ENCODE results near the gene FAM193A. TPM values are rescaled to one million over a fixed set of nuclear protein-coding genes. Genes with fewer than 3 reads are reported as not detected.
A peak's percentile ranks its signal among the peaks of the same experiment; 100 is the strongest.

The FAM193A gene
- total and polyA plus RNA-seq, 12 donors: 12.9 to 30.8 (median 23.1) TPM

DNA sequence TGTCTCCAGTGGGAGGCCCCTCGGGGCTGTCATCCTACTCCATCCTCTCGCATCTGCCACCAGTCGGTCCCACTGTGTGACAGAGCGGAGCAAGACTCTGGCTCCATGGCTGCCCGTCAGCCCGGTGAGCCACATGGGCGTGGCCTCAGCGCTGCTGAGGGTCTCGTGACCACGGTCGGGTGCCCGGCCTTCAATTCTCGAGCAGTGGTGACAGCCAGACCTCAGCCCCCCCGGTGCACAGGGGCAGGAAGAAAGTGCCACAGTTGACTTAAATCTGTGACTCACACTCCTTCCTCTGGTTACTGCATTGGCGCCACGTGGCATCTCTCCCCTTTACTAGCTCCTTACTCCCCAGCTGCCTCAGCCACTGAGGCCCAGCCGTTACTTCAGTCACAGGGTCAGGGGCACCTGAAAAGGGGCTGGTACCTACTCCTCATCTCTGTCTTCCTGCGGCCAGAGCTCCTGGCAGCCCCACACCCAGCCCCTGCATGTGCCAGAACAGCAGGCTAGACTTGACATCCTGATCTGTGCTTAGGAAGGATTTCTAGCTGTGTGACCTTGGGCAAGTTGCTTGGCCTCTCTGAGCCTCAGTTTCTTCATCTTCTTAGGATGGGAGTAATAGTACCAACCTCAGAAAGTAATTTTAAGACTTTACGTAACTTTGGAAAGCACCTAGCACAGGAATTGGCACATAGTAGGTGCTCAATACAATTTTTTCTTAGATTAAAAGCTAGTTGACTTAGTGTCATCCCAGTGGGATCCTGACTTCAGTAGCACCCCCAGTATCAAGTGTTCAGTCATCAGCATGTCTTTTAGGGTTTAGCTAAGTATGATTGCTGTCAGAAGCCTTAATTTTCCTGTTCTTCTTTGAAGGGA is 153.6 kb downstream of the FAM193A start:
- H3K4me3 ChIP-seq: no peak overlapping the region
- H3K27me3 ChIP-seq: no peaks in the 10 kb centered on the region
- no peaks in the 10 kb centered on the region for H3K4me1 ChIP-seq (replicated peaks in 1 of 2)
- no peak overlapping the region for H3K27ac ChIP-seq
- peak in 4 of 7 donors; percentile 17 to 66 (median 28) for DNase-seq
- no peaks in the 10 kb centered on the region for H3K9me3 ChIP-seq (replicated peaks in 1 of 3)
- intact Hi-C loops (cut with DNase I): no loop called here
- TF ChIP-seq, protein P1, sequence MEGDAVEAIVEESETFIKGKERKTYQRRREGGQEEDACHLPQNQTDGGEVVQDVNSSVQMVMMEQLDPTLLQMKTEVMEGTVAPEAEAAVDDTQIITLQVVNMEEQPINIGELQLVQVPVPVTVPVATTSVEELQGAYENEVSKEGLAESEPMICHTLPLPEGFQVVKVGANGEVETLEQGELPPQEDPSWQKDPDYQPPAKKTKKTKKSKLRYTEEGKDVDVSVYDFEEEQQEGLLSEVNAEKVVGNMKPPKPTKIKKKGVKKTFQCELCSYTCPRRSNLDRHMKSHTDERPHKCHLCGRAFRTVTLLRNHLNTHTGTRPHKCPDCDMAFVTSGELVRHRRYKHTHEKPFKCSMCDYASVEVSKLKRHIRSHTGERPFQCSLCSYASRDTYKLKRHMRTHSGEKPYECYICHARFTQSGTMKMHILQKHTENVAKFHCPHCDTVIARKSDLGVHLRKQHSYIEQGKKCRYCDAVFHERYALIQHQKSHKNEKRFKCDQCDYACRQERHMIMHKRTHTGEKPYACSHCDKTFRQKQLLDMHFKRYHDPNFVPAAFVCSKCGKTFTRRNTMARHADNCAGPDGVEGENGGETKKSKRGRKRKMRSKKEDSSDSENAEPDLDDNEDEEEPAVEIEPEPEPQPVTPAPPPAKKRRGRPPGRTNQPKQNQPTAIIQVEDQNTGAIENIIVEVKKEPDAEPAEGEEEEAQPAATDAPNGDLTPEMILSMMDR (IDR thresholded peaks at IDR 0.05): no peak
- TF ChIP-seq POLR2A (IDR thresholded peaks at IDR 0.05): no peak
- WGBS, 4 donors: 62 to 78% (median 69%) methylated on average over 10 to 19 of the region's 19 CpGs
- peaks cover 0 to 82% of the 10 kb centered on the region in 2 donors for H3K36me3 ChIP-seq (replicated peaks in 1 of 2)

DNA sequence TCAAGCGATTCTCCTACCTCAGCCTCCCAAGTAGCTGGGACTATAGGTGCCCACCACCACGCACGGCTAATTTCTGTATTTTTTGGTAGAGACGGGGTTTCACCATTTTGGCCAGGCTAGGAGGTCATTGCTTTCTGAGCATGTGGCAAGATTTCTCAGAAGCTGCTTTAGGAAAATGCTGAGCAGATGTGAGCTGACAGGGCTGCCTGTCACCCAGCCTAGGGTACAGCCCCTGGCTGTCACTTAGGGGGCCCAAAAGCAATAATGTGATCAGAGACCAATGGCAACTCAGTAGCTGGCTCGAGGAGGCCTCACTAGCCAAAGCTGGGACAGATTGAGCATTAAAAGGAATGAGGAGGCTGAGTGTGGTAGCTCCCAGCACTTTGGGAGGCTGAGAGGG is 154.9 kb downstream of the FAM193A start:
- intact Hi-C loops (cut with DNase I): no loop called here
- Histone ChIP-seq H3K4me1 (replicated peaks in 1 of 2) (no peaks in the 10 kb centered on the region), H3K36me3 (replicated peaks in 1 of 2) (peaks cover 0 to 87% of the 10 kb centered on the region in 2 donors), H3K27ac (no peak overlapping the region), H3K4me3 (no peak overlapping the region), H3K9me3 (replicated peaks in 1 of 3) (no peaks in the 10 kb centered on the region), H3K27me3 (no peaks in the 10 kb centered on the region)
- 92 to 98% (median 96%) methylated on average over 5 of the region's 5 CpGs for WGBS, 4 donors
- DNase-seq: peak in 1 of 7 donors; percentile 10
- TF ChIP-seq POLR2A (IDR thresholded peaks at IDR 0.05): no peak
- TF ChIP-seq, protein P1 (IDR thresholded peaks at IDR 0.05): no peak

DNA sequence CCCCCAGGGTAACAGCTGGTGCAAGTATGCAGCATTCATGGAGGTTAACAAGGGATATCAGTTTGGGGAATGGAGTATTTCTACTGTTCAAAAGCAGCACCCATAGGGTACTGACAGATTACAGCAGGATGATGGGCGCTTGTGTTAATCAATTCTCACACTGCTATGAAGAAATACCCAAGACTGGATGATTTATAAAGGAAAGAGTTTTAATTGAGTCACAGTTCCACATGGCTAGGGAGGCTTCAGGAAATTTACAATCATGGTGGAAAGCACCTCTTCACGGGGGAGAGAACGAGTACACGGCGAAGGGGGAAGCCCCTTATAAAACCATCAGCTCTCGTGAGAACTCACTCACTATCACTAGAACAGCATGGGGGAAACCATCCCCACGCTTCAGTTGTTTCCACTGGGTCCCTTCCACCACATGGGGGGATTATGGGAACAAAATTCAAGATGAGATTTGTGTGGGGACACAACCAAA is 155.5 kb downstream of the FAM193A start:
- peaks cover 0 to 89% of the 10 kb centered on the region in 2 donors for H3K36me3 ChIP-seq (replicated peaks in 1 of 2)
- H3K4me3 ChIP-seq: no peak overlapping the region
- TF ChIP-seq, protein P1 (IDR thresholded peaks at IDR 0.05): no peak
- no peak for TF ChIP-seq POLR2A (IDR thresholded peaks at IDR 0.05)
- H3K9me3 ChIP-seq (replicated peaks in 1 of 3): no peaks in the 10 kb centered on the region
- 90 to 95% (median 93%) methylated on average over 7 of the region's 7 CpGs for WGBS, 4 donors
- H3K27me3 ChIP-seq: no peaks in the 10 kb centered on the region
- H3K27ac ChIP-seq: no peak overlapping the region
- no peaks in the 10 kb centered on the region for H3K4me1 ChIP-seq (replicated peaks in 1 of 2)
- peak in 1 of 7 donors; percentile 6 for DNase-seq
- intact Hi-C loops (cut with DNase I): no loop called here

DNA sequence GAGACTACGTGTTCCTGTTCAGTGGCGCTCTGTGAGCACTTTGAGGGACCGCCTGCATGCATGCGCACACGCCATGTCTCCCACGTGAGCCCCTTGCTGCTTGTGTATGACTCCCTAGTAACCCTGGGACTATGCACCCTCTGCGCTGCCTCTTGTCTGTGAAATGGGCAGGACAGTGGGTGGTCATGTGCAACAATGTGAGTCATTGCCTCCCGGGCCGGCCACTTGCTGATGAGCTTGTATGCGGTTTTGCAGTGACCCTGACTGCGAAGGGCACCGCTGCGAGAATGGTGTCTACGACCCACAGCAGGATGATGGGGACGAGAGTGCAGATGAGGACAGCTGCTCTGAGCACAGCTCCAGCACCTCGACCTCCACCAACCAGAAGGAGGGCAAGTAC is 158.2 kb downstream of the FAM193A start:
- intact Hi-C loops (cut with DNase I): no loop called here
- H3K4me3 ChIP-seq: no peak overlapping the region
- no peak overlapping the region for H3K27ac ChIP-seq
- TF ChIP-seq, protein P1 (IDR thresholded peaks at IDR 0.05): no peak
- TF ChIP-seq POLR2A (IDR thresholded peaks at IDR 0.05): no peak
- 64 to 70% (median 66%) methylated on average over 9 to 16 of the region's 16 CpGs for WGBS, 4 donors
- H3K36me3 ChIP-seq (replicated peaks in 1 of 2): peaks cover 0 to 95% of the 10 kb centered on the region in 2 donors
- no peaks in the 10 kb centered on the region for H3K4me1 ChIP-seq (replicated peaks in 1 of 2)
- DNase-seq: peak; percentile 45 to 83 (median 76)
- no peaks in the 10 kb centered on the region for H3K9me3 ChIP-seq (replicated peaks in 1 of 3)
- H3K27me3 ChIP-seq: no peaks in the 10 kb centered on the region

Data from adrenal gland (tissue), 12 donors.